GM19035 (cell line): ENCODE results near the gene PHAF1.

Experiments used
- ATAC-seq: cut with Tn5 transposase; IDR thresholded peaks from one replicate; pipeline ENCODE4 v1.9.1; 2021; ENCODE audit not compliant: unreplicated experiment

Gene PHAF1

DNA sequence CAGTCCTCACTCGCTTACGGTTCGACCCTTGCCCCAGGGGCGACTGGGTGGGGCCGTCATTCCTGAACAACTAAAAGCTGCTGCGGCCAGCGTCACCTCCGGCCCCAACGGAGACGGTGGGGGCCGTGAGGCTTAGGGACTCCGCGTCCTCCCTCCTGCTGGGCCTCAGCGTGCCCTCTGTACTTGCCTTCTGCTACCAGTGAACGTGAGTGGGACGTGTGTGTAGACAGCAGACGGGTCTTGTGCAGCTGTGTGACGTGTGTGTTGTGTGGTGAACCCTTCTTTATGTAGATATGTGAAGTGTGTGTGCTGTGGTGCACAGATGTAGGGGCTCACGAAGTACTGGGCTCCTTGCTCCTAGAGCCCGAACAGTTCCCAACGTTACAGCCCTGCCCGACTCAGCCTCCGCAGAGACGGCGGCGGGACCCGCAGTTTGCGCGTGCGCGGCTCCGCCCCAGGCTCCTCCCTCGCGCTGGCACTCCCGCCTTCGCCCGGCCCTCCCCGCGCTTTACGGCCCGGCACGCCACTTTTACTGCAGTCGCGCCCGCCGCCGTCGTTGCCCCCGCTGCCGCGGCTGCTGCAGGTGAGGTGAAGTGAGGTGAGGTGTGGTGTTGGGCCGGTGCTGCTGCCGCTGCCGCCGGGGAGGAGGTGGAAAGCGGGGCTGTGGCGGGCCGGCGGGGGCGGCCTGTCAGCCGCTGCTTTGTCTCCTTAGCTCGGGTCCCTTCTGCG is at the start of gene PHAF1:
PHAF1 (plus strand) TSS at position 535 of the 729 bp plus-strand sequence. CDS start 235 bp downstream, outside the sequence.
- ATAC-seq = peak; percentile 91

- ATAC-seq = no peak
Observed at GRCh38 chr16:67063008-67063407, 46.7 kb upstream of the PHAF1 start.

- no peak for ATAC-seq
Observed at GRCh38 chr16:67068212-67068753, 41.5 kb upstream of the PHAF1 start.

DNA sequence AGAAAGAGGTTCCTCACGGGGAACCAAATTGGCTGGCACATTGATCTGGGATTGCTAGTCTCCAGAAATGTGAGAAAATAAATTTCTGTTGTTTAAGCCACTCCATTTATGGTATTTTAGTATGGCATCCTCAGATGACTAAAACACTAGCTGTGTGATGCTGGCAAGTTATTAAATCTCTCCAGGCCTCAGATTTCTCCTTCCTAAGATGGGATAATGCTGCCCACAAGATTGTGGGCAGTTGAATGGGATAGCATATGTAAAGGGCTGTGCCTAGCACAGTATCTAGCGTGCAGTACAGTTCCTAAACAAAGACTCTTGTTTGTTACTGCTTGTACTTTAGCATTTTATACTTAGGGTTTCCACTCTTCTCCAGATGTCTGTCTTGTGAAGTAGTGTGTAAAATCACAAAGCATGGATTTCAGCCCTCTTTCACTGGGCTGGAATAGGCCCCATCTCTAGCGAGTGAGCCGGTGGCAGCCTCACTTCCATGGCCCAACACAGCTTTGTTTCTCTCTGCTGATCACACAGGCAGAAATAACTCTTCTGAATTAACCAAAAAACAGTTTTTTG is 38.2 kb upstream of the PHAF1 start:
- ATAC-seq = no peak

DNA sequence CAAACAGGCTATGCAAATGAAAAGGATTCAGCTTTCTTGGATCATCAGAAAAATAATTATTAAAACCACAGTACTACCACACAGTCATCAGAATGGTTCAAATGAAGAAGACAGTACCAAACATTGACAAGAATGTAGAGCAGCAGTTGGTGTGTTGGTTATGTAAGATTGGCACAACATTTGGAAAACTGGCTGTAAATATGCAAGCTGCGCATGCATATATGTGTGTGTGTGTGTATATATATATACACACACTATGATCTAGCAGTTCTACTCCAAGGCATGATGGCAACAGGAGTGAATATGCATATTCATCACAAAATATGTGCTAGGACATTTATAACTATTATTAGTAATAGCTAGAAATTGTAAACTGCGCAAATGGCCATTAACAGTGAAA is 34.4 kb upstream of the PHAF1 start:
- ATAC-seq = no peak

- ATAC-seq = no peak
Observed at GRCh38 chr16:67077871-67078270, 31.9 kb upstream of the PHAF1 start.

DNA sequence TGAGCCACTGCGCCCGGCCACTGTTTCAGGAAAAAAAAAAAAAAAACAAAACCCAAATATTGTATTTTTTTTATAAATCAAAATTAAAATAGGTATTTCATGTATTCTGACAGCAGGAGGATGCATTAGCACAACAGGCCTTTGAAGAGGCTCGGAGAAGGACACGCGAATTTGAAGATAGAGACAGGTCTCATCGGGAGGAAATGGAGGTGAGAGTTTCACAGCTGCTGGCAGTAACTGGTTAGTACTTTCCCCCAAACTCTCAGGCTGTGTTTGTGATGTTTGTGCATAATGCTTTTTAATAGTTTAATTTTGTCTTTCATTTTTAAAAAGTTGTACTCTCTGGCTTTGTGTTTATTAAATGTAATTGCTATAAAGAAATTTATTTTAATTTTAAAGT is 27.6 kb upstream of the PHAF1 start:
- ATAC-seq = no peak

GRCh38 chr16:67082891-67083290 is 26.9 kb upstream of the PHAF1 start:
- ATAC-seq = no peak

GRCh38 chr16:67084345-67085028 is 25.3 kb upstream of the PHAF1 start:
- ATAC-seq = no peak

GRCh38 chr16:67086822-67087221 is 22.9 kb upstream of the PHAF1 start:
- ATAC-seq = no peak

GRCh38 chr16:67087291-67087690 is 22.4 kb upstream of the PHAF1 start:
- no peak for ATAC-seq

DNA sequence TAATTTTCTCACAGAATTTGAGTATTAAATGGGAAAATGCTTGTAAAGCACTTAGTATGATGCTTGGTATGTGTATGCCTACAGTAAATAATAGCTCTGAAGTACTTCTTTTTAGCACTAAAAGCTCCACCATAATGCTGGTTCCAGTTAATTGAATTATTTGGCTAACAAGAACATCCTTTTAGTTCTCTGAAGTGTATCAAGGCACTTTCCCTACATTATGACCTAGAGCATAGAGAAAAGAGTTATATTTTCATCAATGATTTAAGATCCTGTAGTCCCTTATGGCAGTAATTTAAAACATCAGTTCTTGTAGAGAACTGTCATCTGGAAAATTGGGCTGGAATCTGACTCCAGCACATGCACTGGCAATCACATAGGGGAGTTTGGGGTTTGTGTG is 21.9 kb upstream of the PHAF1 start:
- no peak for ATAC-seq

DNA sequence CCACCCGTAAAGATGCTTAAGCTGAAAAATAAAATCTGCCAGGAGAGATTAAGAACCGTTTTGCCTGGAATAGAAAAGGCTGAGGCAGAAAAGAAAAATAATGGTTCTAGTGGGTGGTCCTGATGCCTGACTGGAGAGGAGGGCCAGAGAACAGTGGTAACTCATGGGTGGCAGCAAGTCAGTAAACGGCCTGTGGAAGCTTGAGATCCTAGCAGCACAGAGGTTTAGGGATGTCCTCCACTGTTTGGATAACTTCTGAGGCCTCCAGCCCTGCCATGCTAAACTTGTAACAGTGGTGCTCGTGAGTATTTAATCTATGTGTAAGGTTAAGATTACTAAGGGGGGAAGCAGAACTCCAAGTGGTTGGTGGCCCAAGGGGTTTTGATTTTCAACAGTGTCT is 21.2 kb upstream of the PHAF1 start:
- no peak for ATAC-seq

- no peak for ATAC-seq
Observed at GRCh38 chr16:67089101-67089500, 20.6 kb upstream of the PHAF1 start.

- ATAC-seq = no peak
Observed at GRCh38 chr16:67091906-67092566, 17.7 kb upstream of the PHAF1 start.

- ATAC-seq = no peak
Observed at GRCh38 chr16:67093098-67093726, 16.5 kb upstream of the PHAF1 start.

DNA sequence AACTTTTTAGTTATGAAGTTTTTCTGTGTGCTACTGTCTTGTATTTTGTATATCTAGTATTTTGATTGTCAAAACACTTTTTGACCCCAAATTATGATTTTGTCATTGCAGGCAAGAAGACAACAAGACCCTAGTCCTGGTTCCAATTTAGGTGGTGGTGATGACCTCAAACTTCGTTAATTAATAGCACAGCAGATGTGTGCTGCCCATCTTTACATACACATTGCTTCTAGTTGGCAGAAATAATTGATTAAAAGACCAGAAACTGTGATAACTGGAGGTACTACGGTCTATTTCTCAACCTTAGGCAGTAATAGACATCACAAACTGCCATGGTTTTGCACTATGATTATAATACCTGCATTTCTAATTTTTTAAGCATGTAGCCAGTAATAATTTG is 11.1 kb upstream of the PHAF1 start:
- no peak for ATAC-seq

DNA sequence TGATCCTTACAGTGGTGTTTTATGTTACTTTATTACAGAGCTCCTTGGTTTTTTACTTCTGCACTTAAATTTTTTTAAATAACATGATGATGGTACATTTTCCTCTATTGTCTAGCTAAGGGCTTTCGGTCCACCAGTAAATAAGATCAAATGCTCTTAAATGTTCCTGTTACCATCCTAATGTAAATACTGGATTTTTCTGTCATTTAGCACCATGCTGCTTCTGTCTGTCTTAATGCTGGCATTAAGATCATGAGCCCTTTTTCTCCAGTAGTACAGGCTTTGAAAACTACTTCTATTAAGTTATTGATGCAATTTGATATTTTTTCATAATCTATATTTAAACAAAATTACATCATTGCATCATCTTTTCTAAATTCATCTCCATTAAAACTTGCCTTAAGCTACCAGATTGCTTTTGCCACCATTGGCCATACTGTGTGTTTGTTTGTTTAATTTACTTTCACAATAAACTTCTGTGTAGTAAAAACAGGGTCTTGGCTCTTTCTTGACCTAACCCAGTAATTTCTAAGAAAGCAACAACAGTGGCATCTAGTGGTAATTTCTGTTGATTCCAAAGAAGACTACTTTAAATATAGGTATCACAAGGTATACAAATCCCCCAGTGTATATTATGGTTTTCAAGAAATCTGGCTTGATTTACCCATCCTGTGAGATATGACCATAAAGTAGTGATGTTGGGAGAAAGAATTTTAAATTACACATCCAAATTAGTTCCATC is 9.0 kb upstream of the PHAF1 start:
- no peak for ATAC-seq

DNA sequence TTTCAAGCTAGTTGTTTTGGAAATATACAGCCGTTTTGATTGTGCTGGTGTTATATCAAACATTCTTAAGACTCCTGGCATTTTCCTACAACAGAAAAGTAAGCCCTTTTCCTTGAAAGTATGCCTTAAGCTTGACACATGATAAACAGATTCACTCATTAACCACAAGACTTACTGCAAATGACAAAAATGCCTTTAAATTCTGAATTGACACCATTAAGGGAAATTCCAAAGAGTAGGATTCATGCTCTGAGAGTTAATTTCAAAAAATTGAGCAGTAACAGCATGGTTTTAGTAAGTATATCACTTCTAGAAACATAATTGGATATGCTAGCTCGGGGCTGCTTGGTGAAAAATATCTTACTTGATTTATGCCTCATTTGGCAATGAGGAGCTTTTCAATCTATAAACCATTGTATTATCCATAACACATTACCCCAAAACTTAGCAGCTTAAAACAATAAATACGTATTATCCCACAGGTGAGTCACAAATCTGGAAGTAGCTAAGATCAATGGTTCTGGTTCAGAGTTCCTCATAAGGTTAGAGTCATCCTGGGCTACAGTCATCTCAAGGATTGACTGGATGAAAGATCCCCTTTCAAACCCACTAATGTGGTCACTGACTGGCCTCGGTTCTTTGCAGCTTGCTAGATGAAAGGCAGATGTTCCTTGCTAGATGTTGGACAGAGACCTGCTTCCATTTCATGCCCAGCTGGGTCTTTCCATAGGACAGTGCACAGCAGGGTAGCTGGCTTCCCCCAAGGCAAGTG is 8.2 kb upstream of the PHAF1 start:
- ATAC-seq = no peak

DNA sequence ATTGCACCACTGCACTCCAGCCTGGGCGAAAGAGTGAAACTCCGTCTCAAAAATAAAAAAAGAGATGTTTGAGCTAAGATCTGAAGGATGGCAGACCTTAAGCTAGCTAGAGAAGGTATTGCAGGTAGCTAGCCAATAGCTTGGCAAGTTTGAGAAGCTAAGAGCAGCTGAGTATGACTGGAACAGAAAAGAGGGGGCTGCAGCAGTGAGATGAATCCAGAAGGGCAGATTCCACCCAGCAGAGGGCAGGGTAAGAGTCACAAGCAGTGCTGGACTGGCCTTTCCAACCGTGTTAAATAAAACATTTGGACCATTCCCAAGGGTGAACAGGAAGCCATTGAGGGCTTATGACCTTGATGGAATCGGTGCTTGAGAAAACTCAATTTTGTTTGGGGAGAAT is 5.7 kb upstream of the PHAF1 start:
- ATAC-seq = no peak
